CD14-positive monocyte (primary cell): ENCODE results near the gene BEST2. TPM values are rescaled to one million over a fixed set of nuclear protein-coding genes. Genes with fewer than 3 reads are reported as not detected.

Experiments used
- DNase-seq, 3 donors: peaks; one replicate each; pipeline ENCODE4 v3.0.0-alpha.2; 2011 to 2022
- H2AFZ ChIP-seq: 2 replicates; pipeline ENCODE4 v1.6.0; 2012; ENCODE audit warnings: mild to moderate bottlenecking, low read depth, low read length, inconsistent platforms; ENCODE audit not compliant: insufficient read depth, poor library complexity, severe bottlenecking
- H3K27ac ChIP-seq, 2 donors: 1 replicate in 1 of 2; 2 replicates in 1 of 2; pipeline ENCODE4 v1.5.1; 2012 to 2013; ENCODE audit warnings: low read length in 2 of 2, control low read depth in 1 of 2, inconsistent platforms in 1 of 2, low read depth in 1 of 2, mild to moderate bottlenecking in 1 of 2
- H3K27me3 ChIP-seq, 2 donors: one replicate each; pipeline versions ENCODE4 v1.6.0 to v1.6.1; 2011 to 2013; ENCODE audit warnings: low read length in 2 of 2; ENCODE audit not compliant: control insufficient read depth in 2 of 2, insufficient read depth in 2 of 2
- H3K36me3 ChIP-seq, 2 donors: replicated peaks in 1 of 2; 1 replicate in 1 of 2; 2 replicates in 1 of 2; pipeline versions ENCODE4 v1.5.1 to v1.6.1; 2012 to 2013; ENCODE audit warnings: low read length in 2 of 2, control low read depth in 1 of 2, inconsistent platforms in 1 of 2, mild to moderate bottlenecking in 1 of 2; ENCODE audit not compliant: insufficient read depth in 2 of 2, control insufficient read depth in 1 of 2
- H3K4me1 ChIP-seq, 2 donors: 1 replicate in 1 of 2; 2 replicates in 1 of 2; pipeline versions ENCODE4 v1.5.1 to v1.6.1; 2012 to 2013; ENCODE audit warnings: low read length in 2 of 2, control low read depth in 1 of 2, inconsistent platforms in 1 of 2, mild to moderate bottlenecking in 1 of 2, moderate library complexity in 1 of 2; ENCODE audit not compliant: insufficient read depth in 2 of 2, control insufficient read depth in 1 of 2
- H3K4me2 ChIP-seq: replicated peaks from 2 replicates; pipeline ENCODE3; 2012; ENCODE audit warnings: low read length, moderate library complexity, mild to moderate bottlenecking; ENCODE audit not compliant: poor library complexity, severe bottlenecking; ENCODE audit errors: extremely low read depth
- H3K4me3 ChIP-seq, 3 experiments: fragments of 200-600 bp in 1 of 3; sonication (generic) in 1 of 3; replicated peaks in 1 of 3; 1 replicate in 2 of 3; 2 replicates in 1 of 3; pipeline ENCODE4 v1.5.1; 2011 to 2013; ENCODE audit warnings: low read length in 3 of 3, mild to moderate bottlenecking in 3 of 3, control low read depth in 2 of 3, low read depth in 2 of 3, inconsistent platforms in 1 of 3, moderate library complexity in 1 of 3
- H3K79me2 ChIP-seq: 2 replicates; pipeline ENCODE4 v1.6.0; 2012; ENCODE audit warnings: mild to moderate bottlenecking, control low read depth, inconsistent platforms, low read length, moderate library complexity; ENCODE audit not compliant: insufficient read depth
- H3K9ac ChIP-seq: 2 replicates; pipeline ENCODE4 v1.6.0; 2017; ENCODE audit warnings: low read length, mild to moderate bottlenecking; ENCODE audit not compliant: insufficient read depth, poor library complexity, severe bottlenecking
- H3K9me3 ChIP-seq, 2 donors: replicated peaks in 1 of 2; 1 replicate in 1 of 2; 2 replicates in 1 of 2; pipeline versions ENCODE4 v1.5.1 to v1.6.1; 2012 to 2013; ENCODE audit warnings: low read length in 2 of 2, control low read depth in 1 of 2; ENCODE audit not compliant: control insufficient read depth in 1 of 2, insufficient read depth in 1 of 2
- H4K20me1 ChIP-seq: 2 replicates; pipeline ENCODE4 v1.6.0; 2012; ENCODE audit warnings: mild to moderate bottlenecking, low read length, control low read depth, moderate library complexity; ENCODE audit not compliant: insufficient read depth
- H3K27ac Mint-ChIP-seq, 7 donors: one replicate each; pipeline ENCODE4 v1.8.0; 2020; ENCODE audit warnings: mild to moderate bottlenecking in 7 of 7, mixed read lengths in 7 of 7, moderate library complexity in 6 of 7, inconsistent platforms in 2 of 7
- H3K27me3 Mint-ChIP-seq, 3 donors: one replicate each; pipeline ENCODE4 v1.8.0; 2021 to 2022; ENCODE audit warnings: low read depth in 3 of 3, mild to moderate bottlenecking in 3 of 3, mixed read lengths in 3 of 3, moderate library complexity in 3 of 3, inconsistent platforms in 1 of 3
- H3K36me3 Mint-ChIP-seq, 2 donors: one replicate each; pipeline ENCODE4 v1.8.0; 2020; ENCODE audit warnings: mixed read lengths in 2 of 2, inconsistent platforms in 1 of 2, mild to moderate bottlenecking in 1 of 2
- H3K4me1 Mint-ChIP-seq: one replicate; pipeline ENCODE4 v1.8.0; 2020; ENCODE audit warnings: mild to moderate bottlenecking, mixed read lengths
- H3K4me3 Mint-ChIP-seq, 2 donors: one replicate each; pipeline ENCODE4 v1.8.0; 2020; ENCODE audit warnings: mild to moderate bottlenecking in 2 of 2, mixed read lengths in 2 of 2, moderate library complexity in 1 of 2
- H3K9me3 Mint-ChIP-seq, 7 donors: one replicate each; pipeline ENCODE4 v1.8.0; 2020 to 2022; ENCODE audit warnings: mixed read lengths in 7 of 7, mild to moderate bottlenecking in 6 of 7, moderate library complexity in 6 of 7, inconsistent platforms in 2 of 7
- WGBS: methylation state at CpG from one replicate; pipeline ENCODE4 v1.1.5; 2013; ENCODE audit warnings: missing lambda C conversion rate; ENCODE audit not compliant: insufficient coverage; 5-methylcytosine and 5-hydroxymethylcytosine counted together
- intact Hi-C, 2 donors: fragments of 100-400 bp; cut with micrococcal nuclease; formaldehyde crosslinking; loops; one replicate each; pipeline versions ENCODE4 v1.15.0 to v1.15.1; 2023
- polyA plus RNA-seq, 3 donors: library from polyadenylated mRNA; depleted of rRNA in 1 of 3; unstranded in 2 of 3; stranded (reverse) in 1 of 3; fragments of 300-500 nt in 2 of 3; fragments of >200 nt in 1 of 3; fragmentation: Illumina TruSeq in 2 of 3; gene quantifications; 1 replicate in 2 of 3; 2 replicates in 1 of 3; pipeline ENCODE4 v1.2.3, GENCODE V29; 2012 to 2021
- TF ChIP-seq, protein P1 (sequence below): fragments of 200-600 bp; IDR thresholded peaks from one replicate; pipeline ENCODE4 v1.8.0; 2022; ENCODE audit warnings: antibody characterized with exemption, mild to moderate bottlenecking

Gene BEST2
- polyA plus RNA-seq, 3 donors, result not detected

DNA sequence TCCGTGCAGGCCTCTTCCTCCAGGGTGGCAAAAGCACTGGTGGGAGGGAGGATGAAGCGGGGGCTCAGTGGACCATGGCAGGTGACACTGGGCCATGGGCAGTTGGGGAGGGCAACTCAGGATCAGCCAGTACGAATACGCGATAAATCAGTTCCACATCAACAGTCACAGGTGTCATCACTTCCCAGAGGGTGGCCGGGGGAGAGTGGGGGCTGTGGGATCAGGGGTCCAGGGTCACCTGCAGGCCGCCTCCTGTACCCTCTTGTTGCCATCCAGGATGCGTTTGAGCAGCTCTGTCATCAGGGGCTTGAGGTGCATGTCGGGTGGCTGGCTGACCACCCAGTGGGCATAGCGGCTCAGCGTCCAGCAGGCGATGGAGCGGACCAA lies 45.3 kb upstream of the BEST2 start:
- intact Hi-C loops, result no loop called here
- TF ChIP-seq, protein P1, sequence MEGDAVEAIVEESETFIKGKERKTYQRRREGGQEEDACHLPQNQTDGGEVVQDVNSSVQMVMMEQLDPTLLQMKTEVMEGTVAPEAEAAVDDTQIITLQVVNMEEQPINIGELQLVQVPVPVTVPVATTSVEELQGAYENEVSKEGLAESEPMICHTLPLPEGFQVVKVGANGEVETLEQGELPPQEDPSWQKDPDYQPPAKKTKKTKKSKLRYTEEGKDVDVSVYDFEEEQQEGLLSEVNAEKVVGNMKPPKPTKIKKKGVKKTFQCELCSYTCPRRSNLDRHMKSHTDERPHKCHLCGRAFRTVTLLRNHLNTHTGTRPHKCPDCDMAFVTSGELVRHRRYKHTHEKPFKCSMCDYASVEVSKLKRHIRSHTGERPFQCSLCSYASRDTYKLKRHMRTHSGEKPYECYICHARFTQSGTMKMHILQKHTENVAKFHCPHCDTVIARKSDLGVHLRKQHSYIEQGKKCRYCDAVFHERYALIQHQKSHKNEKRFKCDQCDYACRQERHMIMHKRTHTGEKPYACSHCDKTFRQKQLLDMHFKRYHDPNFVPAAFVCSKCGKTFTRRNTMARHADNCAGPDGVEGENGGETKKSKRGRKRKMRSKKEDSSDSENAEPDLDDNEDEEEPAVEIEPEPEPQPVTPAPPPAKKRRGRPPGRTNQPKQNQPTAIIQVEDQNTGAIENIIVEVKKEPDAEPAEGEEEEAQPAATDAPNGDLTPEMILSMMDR, result no peak
- no peak for DNase-seq
- Histone ChIP-seq H3K9ac (no peak overlapping the region), H3K36me3 (peaks cover 80 to 93% of the 10 kb centered on the region in 2 donors), H3K27ac (no peak overlapping the region), H3K4me3 (no peak overlapping the region), H4K20me1 (no peaks in the 10 kb centered on the region), H2AFZ (no peak overlapping the region), H3K4me2 (no peak overlapping the region), H3K4me1 (no peaks in the 10 kb centered on the region), H3K9me3 (no peaks in the 10 kb centered on the region), H3K79me2 (no peaks in the 10 kb centered on the region), H3K27me3 (no peaks in the 10 kb centered on the region)
- peaks cover 70 to 96% of the 10 kb centered on the region in 2 donors for H3K36me3 Mint-ChIP-seq
- H3K4me3 Mint-ChIP-seq, result no peak overlapping the region
- WGBS, result 90% methylated on average over 7 of the region's 13 CpGs
- H3K27ac Mint-ChIP-seq, result no peak overlapping the region
- H3K9me3 Mint-ChIP-seq, result no peaks in the 10 kb centered on the region
- H3K27me3 Mint-ChIP-seq, result peaks cover 0 to 2% (median 1%) of the 10 kb centered on the region in 3 donors
- no peaks in the 10 kb centered on the region for H3K4me1 Mint-ChIP-seq

DNA sequence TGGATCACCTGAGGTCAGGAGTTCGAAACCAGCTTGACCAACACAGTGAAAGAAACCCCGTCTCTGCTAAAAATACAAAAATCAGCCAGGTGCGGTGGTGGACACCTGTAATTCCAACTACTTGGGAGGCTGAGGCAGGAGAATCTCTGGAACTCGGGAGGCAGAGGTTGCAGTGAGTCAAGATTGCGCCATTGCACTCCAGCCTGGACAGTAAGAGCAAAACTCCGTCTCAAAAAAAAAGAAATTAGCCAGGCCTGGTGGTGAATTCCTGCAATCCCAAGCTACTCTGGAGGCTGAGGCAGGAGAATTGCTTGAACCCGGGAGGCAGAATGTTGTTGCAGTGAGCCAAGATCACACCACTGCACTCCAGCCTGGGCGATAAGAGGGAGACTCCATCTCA lies 43.0 kb upstream of the BEST2 start:
- H3K36me3 Mint-ChIP-seq, result peaks cover 69 to 94% of the 10 kb centered on the region in 2 donors
- Histone ChIP-seq H3K4me3 (no peak overlapping the region), H2AFZ (no peak overlapping the region), H3K9ac (no peak overlapping the region), H3K4me1 (no peaks in the 10 kb centered on the region), H3K36me3 (peaks cover 73 to 88% of the 10 kb centered on the region in 2 donors), H3K27me3 (no peaks in the 10 kb centered on the region), H4K20me1 (no peaks in the 10 kb centered on the region), H3K79me2 (no peaks in the 10 kb centered on the region), H3K9me3 (no peaks in the 10 kb centered on the region), H3K4me2 (no peak overlapping the region), H3K27ac (no peak overlapping the region)
- intact Hi-C loops, result no loop called here
- TF ChIP-seq, protein P1, result no peak
- no peak overlapping the region for H3K27ac Mint-ChIP-seq
- peaks cover 0 to 1% (median 0%) of the 10 kb centered on the region in 3 donors for H3K27me3 Mint-ChIP-seq
- H3K4me3 Mint-ChIP-seq, result no peak overlapping the region
- H3K9me3 Mint-ChIP-seq, result peaks cover 0 to 4% (median 0%) of the 10 kb centered on the region in 7 donors
- no peaks in the 10 kb centered on the region for H3K4me1 Mint-ChIP-seq
- 95% methylated on average over 6 of the region's 8 CpGs for WGBS
- no peak for DNase-seq
